Cardiac fibroblast (primary cell): ENCODE measurements around the gene KLK14.
A peak's percentile ranks its signal among the peaks of the same experiment; 100 is the strongest.

Experiments used
- DNase-seq, 2 donors: peaks; one replicate each; pipeline versions ENCODE4 v3.0.0 to v3.0.0-alpha.2; 2010; ENCODE audit warnings: low read depth in 2 of 2
- H3K4me3 ChIP-seq, 2 donors: replicated peaks in 1 of 2; 1 replicate in 1 of 2; 2 replicates in 1 of 2; pipeline ENCODE4 v1.5.1; 2011; ENCODE audit warnings: low read depth in 2 of 2, low read length in 2 of 2, mild to moderate bottlenecking in 2 of 2, moderate library complexity in 1 of 2
- CTCF ChIP-seq: IDR thresholded peaks from one replicate; pipeline ENCODE4 v1.5.1; 2011; ENCODE audit warnings: low read depth, mild to moderate bottlenecking, low read length, inconsistent platforms

Gene KLK14

GRCh38 chr19:51082611-51083010 lies at the start of gene KLK14:
Gene KLK14 (minus strand): TSS chr19:51082887. CDS start chr19:51082614, 273 bp downstream.
- no peak for DNase-seq
- no peak for TF ChIP-seq CTCF
- H3K4me3 ChIP-seq, result no peak within 1 kb of the TSS

GRCh38 chr19:51131780-51132680 lies 49.3 kb upstream of the KLK14 start:
- DNase-seq, result peak; percentile 75 to 96
- no peak overlapping the region for H3K4me3 ChIP-seq
- TF ChIP-seq CTCF, result peak; percentile 26

GRCh38 chr19:51129716-51130115 lies 47.0 kb upstream of the KLK14 start:
- H3K4me3 ChIP-seq, result no peak overlapping the region
- TF ChIP-seq CTCF, result no peak
- DNase-seq, result no peak

GRCh38 chr19:51128227-51128626 lies 45.5 kb upstream of the KLK14 start:
- no peak for TF ChIP-seq CTCF
- DNase-seq, result no peak
- no peak overlapping the region for H3K4me3 ChIP-seq

GRCh38 chr19:51127755-51128154 lies 45.1 kb upstream of the KLK14 start:
- H3K4me3 ChIP-seq, result no peak overlapping the region
- peak; percentile 66 to 75 for DNase-seq
- no peak for TF ChIP-seq CTCF

- no peak for TF ChIP-seq CTCF
- H3K4me3 ChIP-seq, result no peak overlapping the region
- no peak for DNase-seq
Measured at GRCh38 chr19:51127032-51127431, 44.3 kb upstream of the KLK14 start.
